Right hindlimb (tissue), 1 donor: ENCODE results near the gene CARD8.

Experiments
- DNase-seq: peaks from one replicate; pipeline ENCODE4 v3.0.0-alpha.2; 2018

CARD8 gene

DNA sequence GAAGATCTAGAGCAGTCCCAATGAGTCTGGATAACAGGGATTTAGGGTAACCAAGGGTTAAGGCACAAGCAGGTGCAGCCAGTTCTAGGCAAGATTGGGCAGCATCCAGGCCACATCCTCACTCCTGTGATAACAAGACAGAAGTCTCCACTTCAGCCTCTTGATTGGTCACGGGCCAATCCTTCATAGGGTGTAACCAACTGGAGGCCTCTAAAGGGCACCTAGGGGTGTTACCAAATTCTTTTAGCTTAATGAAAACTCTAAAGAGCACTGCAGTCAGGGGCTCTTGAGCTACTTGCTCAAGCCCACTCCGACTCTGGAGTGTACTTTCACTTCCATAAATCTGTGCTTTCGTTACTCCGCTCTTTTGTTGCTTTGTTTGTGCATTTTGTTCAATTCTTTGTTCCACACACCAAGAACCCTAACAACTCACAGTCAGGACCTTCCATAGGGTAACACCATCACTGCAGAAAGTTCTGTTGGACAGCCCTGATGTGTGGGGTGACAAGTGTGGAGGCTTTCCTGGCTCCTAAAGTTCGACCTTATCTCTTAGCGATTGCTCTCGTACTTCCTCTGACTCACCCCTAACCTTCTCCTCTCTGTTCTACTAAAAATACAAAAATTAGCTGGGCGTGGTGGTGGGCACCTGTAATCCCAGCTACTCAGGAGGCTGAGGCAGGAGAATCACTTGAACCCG lies 49.2 kb downstream of the CARD8 start:
- DNase-seq, result no peak

DNA sequence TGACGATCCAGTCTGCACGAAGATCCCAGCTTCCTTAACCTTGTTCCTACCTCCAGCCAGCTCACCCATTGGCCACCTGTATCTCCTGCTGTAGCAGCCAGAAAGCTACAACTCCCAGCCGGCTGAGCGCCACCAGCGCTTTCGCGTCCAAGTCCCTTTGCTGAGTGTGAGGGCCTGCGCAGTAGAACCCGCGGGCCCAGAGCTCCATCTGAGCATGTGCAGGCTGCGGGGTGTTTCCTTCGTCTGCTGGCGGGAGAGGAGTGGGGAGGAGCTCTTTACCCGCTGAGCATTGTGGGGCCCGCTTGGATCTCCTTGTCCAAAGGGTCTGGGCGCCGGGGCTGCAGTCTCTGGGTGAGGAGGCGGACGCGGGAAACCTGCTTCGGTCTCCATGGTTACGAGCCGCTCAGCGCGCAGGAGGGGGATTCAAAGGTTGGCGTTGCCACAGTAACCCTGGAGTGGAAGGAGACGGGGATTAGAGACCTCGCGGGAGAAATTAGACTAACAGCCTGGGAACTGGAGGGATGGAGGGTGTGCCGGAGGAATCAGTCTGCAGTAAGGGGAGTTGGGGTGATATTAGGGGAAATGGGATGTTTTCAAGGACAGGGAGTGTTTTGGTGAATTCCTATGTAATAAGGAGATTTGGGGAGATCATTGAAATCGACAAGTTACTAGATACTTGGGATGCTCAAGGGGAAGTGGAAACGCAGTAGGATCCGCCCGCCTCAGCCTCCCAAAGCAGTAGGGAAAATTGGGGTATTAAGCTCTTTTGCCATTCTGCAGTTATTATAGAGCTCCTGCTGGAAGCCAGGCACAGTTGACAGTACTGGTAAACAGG lies 51.7 kb downstream of the CARD8 start:
- peak; percentile 98 for DNase-seq

DNA sequence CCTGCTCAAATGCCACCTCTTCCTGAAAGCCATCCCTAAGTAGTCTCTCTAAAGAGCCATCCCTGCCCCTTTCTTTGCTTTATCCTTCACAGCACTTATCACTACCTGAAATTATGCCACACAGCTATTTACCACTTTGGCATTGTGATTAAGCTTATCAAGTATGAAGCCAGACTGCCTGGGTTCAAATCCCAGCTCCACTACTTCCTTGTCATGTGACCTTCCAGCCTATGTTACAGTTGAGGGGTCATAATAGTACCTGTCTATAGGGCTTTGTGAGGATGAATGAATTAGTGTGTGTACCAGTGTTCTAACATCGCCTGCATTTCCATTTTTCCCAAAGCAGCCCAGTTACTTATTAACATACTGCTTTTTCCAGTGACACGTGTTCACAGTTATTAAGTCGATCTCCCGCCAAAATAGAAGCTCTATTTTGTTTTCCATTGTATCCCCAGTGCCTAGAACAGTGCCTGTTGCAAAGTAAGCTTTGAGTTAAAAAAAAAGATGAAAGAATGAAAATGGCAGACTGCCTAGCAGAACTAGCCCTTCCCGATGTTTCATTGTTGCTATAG lies 52.4 kb downstream of the CARD8 start:
- DNase-seq, result no peak

DNA sequence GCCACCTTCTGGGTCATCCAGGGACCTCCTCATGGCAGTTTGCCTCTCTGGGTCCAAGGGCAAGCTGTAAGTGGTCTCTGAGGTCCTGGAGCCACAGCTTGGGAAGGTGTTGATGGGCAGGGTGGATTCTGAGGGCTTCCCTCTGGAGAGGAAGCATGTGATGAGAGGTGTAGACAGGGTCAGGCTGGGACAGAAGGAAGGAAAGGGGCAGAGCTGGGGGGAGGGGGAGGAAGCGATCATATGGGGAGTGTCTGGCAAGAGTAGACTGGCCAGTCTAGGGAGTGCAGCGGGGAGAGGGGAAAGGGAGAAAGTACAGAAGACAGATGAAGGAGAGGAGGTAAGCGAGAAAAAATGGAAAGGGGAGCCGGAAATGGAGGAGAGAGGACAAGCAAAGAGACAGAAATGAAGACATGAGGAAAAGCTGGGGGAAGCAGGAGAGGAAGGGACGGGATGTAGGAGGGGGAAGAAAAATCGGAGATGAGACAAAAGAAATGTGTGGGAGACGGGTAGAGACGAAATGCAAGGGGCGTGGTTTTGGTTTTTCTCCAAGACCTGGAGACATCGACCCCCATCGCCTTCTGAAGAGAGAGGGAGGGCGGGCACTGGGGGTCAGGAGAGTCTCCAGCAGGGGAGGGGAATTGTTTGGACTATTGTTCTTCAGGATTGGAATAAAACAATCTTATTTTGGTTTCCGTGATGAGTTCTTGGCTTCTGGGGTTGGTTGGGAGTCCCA lies 58.6 kb downstream of the CARD8 start:
- DNase-seq, result no peak

DNA sequence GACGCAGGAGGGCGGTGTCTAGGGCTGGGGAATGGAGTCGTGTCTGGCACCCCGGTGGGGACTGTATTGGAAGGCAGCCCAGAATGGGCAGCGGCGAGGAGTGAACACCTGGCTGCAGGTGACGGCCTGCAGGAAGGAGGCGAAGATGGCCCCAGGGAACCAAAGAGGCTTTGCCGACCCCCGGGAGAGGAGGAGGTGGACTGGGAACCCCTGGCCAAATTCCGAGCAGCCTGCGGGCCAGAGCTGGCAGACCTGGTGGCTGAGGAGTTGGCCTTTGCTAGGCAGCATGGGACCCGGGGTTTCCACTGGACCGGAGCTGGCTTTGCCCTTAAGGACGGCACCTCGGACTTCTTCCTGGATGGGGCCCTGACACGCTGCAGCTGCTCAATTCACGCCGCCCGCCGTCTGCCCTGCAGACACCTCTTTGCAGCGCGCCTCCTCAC lies 59.4 kb downstream of the CARD8 start:
- DNase-seq, result no peak

DNA sequence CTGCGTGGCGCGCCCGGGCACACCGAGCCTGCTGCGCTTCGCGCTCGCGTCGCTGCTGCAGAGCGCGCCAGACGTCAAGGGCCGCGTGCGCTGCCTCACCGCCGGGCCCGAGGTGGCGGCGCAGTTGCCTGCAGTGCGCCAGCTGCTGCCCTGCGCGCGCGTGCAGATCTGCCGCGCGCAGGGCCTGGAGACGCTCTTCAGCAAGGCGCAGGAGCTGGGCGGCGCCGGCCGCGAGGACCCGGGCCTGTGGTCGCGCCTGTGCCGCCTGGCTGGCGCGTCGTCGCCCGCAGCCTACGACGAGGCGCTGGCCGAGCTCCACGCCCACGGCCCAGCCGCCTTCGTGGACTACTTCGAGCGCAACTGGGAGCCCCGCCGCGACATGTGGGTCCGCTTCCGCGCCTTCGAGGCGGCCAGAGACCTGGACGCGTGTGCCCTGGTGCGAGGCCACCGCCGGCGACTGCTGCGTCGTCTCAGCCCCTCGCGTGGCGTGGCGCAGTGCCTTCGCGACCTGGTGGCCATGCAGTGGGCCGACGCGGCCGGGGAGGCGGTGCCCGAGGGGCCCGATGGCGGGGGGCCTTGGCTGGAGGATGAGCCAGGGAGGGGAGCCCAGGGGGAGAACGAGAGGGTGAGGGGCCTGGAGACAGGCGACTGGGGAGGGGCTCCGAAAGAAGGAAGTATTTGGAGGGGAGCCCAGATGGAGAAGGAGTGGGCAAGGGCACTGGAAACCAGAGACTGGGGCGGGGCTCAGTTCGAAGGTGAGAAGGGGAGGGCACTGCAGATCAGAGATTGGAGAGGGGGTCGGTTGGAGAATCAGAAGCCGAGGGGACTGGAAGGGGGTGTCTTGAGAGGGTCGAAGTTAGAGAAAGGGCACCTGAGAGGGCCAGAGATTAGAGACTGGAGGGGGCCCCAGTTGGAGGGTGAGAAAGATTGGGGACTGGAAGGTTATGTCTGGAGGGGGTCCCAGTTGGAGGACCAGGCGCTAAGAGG lies 60.6 kb downstream of the CARD8 start:
- DNase-seq, result no peak

DNA sequence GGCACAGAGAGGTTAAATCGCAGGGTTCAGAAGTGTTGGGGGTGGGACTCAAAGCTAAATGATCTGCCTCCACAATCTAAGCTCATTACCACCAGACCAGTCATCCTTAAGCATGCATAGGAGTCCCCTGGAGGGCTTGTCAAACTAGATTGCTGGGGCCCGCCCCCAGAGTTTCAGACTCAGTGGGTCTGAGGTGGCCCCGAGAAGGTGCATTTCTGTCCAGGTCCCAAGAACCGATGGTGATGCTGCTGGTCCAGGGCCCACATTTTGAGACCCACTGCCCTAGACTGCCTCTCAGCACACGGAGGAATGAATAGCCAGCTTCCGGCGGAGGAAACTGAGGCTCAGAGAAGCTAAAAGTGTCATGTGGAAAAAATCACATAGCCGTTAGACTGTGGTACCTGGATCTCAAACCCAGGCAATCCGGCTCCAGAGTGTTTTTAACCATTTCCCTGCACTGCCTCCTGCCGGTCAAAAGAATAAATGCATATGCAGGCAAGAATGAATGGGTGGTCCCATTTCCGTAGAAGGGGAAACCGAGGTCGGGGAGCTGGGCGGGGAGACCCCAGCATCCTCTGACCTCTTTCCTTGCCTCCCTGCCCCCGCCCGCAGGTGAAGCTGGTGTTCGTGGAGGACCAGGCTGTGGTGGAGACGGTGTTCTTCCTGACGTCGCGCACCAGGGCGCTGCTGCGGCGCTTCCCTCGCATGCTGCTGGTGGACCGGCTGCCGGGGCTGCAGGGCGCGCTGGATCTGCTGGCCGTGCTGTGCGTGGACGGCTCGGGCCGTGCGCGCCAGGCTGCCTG lies 61.5 kb downstream of the CARD8 start:
- no peak for DNase-seq

DNA sequence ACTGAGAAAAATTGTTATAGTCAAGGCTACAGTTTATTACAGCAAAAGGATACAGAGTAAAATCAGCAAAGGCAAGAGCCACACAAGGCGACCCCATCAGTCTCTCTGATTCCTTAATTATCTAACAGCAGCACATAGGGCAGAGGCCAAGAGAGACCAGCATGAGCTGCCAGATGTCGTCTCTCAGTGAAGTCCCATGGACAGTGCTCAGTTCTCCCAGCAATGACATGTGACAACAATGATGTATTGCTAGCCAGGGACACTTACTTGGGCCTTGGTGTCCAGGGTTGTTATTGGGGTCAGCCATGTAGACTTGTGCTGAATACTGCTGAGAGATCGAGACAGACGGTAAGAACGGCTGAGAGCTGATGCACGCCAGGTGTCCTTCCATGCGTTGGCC lies 63.0 kb downstream of the CARD8 start:
- DNase-seq, result no peak

DNA sequence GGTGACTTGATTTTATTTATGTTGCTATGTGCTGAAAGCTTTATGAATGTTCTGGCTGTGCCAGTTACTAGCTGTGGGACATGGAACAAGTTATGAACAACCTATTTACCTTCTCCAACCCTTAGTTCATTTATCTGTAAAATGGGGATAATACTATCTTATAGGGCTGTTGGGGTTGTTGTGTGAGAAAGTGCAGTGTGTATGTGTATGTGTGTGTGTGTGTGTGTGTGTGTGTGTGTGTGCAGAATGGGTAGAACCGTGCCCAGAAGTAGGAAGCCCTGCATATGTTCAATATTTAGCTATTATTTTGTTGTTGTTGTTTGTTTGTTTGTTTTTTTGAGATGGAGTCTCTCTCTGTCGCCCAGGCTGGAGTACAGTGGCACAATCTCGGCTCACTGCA lies 64.8 kb downstream of the CARD8 start:
- DNase-seq, result no peak

DNA sequence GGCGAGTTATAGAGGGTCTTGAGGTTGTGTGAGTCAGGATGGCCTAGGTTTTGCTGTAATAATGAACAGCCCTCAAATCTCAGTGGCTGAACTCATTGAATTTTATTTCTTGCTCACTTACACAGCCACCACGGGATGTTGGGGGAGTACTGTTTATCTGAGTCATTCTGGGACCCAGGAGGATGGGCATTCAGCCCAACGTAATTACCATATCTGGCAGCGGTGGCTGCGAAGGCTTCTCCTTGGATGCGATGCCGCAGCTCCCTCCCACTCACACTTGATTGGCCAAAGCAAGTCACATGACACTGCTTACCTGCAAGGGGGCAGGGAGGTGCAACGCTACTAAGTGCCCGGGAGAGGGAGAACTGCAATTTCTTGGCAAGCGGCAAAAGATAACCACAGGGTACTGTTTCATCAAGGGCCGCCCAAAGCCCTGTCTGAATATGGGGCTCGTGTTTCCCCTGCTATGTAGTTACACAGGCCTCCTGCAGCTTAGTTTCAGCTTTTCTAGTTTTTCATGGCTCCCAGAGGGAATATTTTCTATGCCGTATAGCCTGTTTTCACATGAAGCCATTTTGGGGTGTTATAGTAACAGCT lies 65.3 kb downstream of the CARD8 start:
- DNase-seq, result no peak

DNA sequence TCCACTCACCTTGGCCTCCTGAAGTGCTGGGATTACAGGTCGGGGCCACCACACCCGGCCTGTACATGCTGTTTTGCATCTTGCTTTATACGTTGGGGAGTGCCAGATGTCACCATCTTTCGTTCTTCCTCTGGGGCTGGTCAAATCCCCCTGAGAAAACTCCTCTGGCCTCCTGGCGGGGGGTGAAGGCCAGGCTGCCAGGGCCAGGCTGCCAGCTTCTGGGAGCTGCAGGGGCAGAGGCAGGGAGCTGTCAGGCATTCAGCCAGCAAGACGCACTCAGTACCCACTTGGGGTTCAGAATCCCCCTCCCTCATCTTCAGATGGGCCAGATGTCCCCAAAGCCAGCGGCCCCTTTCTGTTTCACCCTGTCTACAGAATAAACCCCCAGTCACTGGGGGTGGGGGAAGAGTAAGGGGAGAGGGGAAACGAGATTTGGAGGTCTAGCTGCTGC lies 69.1 kb downstream of the CARD8 start:
- no peak for DNase-seq

DNA sequence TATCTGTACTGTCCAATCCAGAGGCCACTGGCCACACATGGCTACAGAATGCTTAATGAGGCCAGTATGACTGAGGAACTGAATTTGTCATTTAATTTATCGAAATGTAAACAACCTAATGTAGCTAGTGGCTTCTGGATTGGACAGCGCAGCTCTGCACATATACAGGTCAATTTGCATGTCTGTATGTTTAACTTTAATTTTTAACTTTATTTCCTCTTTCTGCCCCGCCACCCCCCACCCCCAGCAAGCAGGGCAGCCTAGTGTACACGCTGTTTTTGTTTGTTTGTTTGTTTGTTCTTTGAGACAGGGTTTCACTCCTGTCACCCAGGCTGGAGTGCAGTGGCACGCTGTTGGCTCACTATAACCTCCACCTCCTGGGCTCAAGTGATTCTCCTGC lies 69.7 kb downstream of the CARD8 start:
- DNase-seq, result no peak

DNA sequence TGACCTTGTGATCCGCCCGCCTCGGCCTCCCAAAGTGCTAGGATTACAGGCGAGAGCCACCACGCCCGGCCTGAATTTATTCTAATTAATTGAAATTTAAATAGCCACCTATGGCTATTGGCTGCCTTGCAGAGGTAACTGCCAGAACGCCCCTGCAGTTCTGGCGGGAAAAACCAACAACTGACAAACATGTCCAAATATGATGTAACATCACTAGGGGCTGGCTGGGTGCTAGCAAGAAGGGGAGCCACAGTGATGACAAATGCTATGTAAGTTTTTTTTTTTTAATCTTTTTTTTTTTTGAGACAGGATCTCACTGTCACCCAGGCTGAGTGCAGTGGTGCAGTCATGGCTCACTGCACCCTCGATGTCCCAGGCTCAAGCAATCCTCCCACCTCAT lies 72.4 kb downstream of the CARD8 start:
- DNase-seq, result no peak

DNA sequence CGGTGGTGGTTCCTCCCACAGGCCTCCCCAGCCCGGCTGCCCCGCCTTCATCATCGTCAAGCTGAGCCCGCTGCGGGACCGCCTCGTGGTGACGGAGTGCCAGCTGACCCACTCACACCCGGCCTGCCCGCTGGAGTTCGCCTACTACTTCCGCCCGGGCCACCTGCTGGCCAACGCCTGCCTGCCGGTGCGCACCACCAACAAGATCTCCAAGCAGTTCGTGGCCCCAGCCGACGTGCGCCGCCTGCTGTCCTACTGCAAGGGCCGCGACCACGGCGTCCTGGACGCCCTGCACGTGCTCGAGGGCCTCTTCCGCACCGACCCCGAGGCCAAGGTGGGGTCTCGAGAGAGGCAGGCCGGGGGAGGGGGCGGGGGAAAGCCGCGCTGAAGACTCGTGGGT lies 73.3 kb downstream of the CARD8 start:
- no peak for DNase-seq

DNA sequence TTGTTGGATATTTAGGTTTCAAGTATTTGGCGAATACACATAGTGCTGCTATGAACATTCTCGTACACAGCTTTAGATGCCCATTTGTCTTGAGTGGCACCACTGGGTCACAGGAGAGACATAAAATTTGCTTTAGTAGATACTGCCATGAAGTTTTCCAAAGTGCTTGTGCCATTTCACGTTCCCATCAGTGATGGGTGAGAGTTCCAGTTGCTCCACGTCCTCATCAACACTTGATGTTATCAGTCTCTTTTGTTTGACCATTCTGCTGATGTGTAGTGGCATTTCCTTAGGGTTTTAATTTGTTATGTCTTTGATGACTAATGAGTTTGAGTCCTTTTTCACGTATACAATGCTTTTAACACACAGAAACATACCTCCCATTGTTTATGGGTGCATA lies 74.2 kb downstream of the CARD8 start:
- DNase-seq, result no peak

DNA sequence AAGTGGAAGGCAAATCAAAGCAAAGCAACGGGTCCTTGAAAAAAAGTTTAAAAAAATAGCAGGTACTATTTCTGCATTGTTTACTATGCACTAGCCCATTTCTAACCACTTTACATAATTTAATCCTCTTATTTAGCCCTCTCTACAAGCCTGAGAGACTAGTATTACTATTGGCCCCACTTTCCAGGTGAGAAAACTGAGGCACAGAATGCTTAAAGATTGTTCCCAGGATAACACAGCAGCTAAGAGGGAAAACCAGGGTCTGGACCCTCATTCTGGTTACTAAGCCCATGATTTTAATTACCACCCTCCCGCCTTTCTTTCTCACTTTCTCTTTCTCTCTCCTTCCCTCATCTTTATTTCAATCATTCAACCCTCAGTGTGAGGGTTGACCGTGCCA lies 79.5 kb downstream of the CARD8 start:
- no peak for DNase-seq

DNA sequence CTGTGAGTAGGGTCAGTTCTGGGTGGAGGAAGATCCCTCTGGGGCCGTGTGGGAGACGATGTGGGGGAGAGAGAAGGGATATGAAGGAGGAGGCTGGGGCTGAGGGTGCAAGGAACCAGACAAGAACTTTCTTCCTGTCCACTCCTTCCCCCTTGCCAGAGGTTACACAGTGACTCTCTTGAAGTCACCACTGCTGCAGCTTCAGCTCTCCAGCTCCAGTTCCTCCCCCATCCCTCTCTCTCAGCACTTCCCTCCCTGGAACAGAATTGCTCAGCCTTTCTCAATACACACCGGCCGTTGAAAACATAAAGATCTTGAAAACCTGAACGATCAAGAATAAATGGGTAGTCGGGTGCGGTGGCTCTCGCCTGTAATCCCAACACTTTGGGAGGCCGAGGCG lies 80.1 kb downstream of the CARD8 start:
- no peak for DNase-seq

DNA sequence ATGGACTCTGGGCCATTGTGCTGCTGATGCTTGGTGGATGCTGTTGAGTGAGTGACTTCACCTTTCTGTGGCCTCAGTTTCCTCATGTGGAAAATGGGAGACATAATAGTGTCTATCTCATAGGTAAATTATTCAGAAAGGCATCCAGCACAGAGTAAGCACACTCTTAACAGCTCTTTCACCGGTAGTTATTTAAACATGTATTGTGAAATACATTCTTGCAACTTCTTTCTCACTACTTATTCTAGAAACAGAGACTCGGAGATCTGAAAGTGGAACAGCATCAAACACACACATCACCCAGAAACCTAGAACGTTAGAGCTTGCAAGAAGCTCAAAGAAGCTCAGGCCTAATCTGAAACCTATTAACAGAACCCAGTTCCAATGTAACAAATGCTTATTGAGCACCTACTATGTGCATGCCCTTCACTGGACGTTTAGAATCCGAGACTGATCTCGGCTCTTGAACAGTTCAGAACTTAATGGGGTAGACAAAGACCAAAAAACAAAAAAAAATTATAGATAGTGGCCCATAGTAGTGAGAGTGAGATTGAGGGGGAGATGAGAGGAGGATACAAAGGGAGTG lies 81.2 kb downstream of the CARD8 start:
- no peak for DNase-seq

DNA sequence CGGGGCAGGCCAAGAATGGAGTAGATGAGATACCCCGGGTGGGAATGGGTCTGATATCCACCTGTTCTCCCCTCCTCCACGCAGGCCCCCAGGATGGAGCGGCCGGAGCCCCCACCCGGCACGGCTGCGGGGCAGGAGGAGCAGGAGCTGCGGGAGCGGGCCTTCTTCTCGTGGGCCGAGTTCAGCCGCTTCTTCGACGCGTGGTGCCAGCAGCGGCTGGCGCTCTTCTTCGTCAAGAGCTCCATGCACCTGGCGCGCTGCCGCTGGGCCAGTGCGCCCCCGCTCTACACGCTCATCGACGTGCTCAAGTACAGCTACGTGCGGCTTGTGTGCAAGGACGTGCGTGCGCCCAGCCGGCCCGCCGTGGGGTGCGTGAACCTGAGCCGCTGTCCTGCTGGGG lies 84.0 kb downstream of the CARD8 start:
- DNase-seq, result no peak

DNA sequence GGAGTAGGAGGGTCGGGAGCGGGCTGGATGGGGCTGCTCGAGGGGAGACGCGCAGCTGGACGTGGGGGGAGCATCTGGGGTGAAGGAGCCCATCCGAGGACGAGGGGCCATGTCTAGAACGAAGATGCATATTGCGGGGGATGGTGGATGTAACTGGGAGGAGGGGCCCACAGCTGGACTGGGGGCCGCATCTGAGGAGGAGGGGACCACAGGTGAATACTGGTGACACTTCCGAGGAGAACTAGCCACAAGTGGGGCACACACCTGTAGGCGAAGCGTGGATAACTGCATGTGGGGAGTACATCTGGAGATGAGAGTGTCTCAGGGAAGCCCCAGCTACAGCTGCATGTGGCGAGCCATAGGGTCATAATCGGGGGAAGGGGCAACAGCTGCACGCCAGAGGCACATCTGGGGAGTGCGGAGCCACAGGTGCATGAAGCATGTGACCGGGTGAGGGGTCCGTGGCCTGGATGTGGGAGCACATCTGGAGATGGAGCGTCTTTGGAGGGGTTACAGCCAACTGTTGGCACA lies 84.8 kb downstream of the CARD8 start:
- DNase-seq, result peak; percentile 50
